DND-41 (cell line): Measurements from ENCODE around the gene CACNA2D1.

Experiments used
- CTCF ChIP-seq: IDR thresholded peaks from 2 replicates; pipeline ENCODE4 v1.5.1; 2012; ENCODE audit warnings: borderline replicate concordance, low read length, moderate library complexity, mild to moderate bottlenecking; ENCODE audit not compliant: poor library complexity, severe bottlenecking; ENCODE audit errors: extremely low read depth
- EZH2 ChIP-seq: IDR thresholded peaks from 3 replicates; pipeline ENCODE4 v1.6.1; 2012; ENCODE audit warnings: borderline replicate concordance, low read depth, mild to moderate bottlenecking, moderate library complexity, low read length, inconsistent platforms; ENCODE audit not compliant: severe bottlenecking

GRCh38 chr7:82142263-82142864 is 301.2 kb downstream of the CACNA2D1 start:
- no peak for TF ChIP-seq CTCF
- TF ChIP-seq EZH2: no peak
